ENCODE measurements around the gene TSSK3. TPM values are rescaled to one million over a fixed set of nuclear protein-coding genes. Genes with fewer than 3 reads are reported as not detected.
A peak's percentile ranks its signal among the peaks of the same experiment; 100 is the strongest.

Gene TSSK3
- total and polyA plus RNA-seq, 9 of the 15 experiments (the other 6 are each of a cell fraction or from before 2014, with no cell fraction given): 0.27 to 2.8 (median 1.9) TPM

DNA sequence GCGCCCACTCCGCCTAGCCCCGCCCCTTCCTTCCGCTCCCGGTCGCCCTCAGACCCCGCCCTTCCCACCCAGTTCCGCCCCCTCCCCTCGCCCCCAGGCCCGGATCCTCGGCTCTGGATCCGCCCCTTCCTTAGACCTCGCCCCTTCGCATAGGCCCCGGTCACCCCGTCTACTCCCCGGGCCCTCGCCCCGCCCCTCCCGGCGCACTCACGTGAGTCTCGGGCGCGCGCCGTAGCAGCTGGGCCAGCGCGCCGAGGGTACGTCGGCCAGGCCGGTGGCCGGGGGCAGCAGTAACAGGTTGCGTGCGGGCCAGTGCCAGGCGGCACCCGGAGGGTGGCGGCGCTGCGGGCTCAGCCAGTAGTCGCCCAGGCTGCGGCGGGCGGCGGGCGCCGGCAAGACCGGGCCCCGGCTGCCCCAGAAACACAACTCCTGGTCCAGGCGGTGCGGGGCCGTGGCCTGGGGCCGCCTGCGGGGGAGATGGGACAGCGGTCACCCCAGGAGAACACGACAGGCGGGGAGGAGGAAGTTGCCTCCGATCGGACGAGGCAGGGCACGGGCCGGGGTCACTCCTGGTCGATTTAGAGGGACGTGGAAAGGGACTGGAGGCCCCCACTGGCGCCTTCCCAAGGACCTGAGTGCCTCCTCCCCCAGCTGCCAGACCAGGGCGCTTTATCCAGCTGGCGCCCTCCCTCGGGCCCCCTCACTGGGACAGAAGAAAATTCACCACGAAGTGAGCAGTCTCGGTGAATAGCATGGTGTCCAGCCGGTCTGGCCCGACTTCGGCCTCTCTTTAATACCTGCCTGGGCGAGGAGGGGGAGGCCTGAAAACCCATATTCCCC, 10.7 kb upstream of the TSSK3 start (continued):
- TF ChIP-seq AFF1 (IDR thresholded peaks at IDR 0.05; ENCODE audit: low read depth in 1 of 2, partially characterized antibody in 2 of 2) (no peak), ZNF584 (CRISPR knock-in tag; IDR thresholded peaks at IDR 0.05; ENCODE audit: low read depth) (peak; percentile 85; the same call in 1 of the 2 replicates), RNF219 (CRISPR knock-in tag; IDR thresholded peaks at IDR 0.05) (no peak), NRF1 (conservative IDR thresholded peaks at IDR 0.05 in 1 of 2, IDR thresholded peaks at IDR 0.05 in 1 of 2) (peak in 1 of 2 experiments; percentile 67; a peak in 2 of 4 replicates), SMARCA5 (IDR thresholded peaks at IDR 0.05) (no peak), RB1 (IDR thresholded peaks at IDR 0.05; ENCODE audit: low read depth) (peak; percentile 93), RAD51 (IDR thresholded peaks at IDR 0.05; ENCODE audit: borderline replicate concordance, low read depth) (no peak), IFI16 (CRISPR knock-in tag; IDR thresholded peaks at IDR 0.05) (no peak), MED1 (CRISPR knock-in tag; IDR thresholded peaks at IDR 0.05; ENCODE audit: borderline replicate concordance) (0 out of 2 replicates have a peak, but pooled peaks have one; percentile 26), NR4A1 (CRISPR knock-in tag; IDR thresholded peaks at IDR 0.05) (no peak), NR4A1 (tag; IDR thresholded peaks at IDR 0.05) (peak; percentile 16; the same call in 1 of the 2 replicates)
- TF ChIP-seq, protein P1, sequence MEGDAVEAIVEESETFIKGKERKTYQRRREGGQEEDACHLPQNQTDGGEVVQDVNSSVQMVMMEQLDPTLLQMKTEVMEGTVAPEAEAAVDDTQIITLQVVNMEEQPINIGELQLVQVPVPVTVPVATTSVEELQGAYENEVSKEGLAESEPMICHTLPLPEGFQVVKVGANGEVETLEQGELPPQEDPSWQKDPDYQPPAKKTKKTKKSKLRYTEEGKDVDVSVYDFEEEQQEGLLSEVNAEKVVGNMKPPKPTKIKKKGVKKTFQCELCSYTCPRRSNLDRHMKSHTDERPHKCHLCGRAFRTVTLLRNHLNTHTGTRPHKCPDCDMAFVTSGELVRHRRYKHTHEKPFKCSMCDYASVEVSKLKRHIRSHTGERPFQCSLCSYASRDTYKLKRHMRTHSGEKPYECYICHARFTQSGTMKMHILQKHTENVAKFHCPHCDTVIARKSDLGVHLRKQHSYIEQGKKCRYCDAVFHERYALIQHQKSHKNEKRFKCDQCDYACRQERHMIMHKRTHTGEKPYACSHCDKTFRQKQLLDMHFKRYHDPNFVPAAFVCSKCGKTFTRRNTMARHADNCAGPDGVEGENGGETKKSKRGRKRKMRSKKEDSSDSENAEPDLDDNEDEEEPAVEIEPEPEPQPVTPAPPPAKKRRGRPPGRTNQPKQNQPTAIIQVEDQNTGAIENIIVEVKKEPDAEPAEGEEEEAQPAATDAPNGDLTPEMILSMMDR (IDR thresholded peaks at IDR 0.05 in 2 of 3, conservative IDR thresholded peaks at IDR 0.05 in 1 of 3; ENCODE audit: insufficient read depth in 2 of 3, low read depth in 1 of 3, low read length in 3 of 3): peak in 2 of 3 experiments; percentile 34 to 49; a peak in 5 of 6 replicates
- TF ChIP-seq, protein P2, sequence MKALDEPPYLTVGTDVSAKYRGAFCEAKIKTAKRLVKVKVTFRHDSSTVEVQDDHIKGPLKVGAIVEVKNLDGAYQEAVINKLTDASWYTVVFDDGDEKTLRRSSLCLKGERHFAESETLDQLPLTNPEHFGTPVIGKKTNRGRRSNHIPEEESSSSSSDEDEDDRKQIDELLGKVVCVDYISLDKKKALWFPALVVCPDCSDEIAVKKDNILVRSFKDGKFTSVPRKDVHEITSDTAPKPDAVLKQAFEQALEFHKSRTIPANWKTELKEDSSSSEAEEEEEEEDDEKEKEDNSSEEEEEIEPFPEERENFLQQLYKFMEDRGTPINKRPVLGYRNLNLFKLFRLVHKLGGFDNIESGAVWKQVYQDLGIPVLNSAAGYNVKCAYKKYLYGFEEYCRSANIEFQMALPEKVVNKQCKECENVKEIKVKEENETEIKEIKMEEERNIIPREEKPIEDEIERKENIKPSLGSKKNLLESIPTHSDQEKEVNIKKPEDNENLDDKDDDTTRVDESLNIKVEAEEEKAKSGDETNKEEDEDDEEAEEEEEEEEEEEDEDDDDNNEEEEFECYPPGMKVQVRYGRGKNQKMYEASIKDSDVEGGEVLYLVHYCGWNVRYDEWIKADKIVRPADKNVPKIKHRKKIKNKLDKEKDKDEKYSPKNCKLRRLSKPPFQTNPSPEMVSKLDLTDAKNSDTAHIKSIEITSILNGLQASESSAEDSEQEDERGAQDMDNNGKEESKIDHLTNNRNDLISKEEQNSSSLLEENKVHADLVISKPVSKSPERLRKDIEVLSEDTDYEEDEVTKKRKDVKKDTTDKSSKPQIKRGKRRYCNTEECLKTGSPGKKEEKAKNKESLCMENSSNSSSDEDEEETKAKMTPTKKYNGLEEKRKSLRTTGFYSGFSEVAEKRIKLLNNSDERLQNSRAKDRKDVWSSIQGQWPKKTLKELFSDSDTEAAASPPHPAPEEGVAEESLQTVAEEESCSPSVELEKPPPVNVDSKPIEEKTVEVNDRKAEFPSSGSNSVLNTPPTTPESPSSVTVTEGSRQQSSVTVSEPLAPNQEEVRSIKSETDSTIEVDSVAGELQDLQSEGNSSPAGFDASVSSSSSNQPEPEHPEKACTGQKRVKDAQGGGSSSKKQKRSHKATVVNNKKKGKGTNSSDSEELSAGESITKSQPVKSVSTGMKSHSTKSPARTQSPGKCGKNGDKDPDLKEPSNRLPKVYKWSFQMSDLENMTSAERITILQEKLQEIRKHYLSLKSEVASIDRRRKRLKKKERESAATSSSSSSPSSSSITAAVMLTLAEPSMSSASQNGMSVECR (CRISPR knock-in tag; IDR thresholded peaks at IDR 0.05): peak; percentile 81
